ENCODE data around the gene TCF12. TPM values are rescaled to one million over a fixed set of nuclear protein-coding genes. Genes with fewer than 3 reads are reported as not detected.

TCF12 gene
- total and polyA plus RNA-seq, 4 donors, result 17.8 to 158 (median 64.4) TPM

DNA sequence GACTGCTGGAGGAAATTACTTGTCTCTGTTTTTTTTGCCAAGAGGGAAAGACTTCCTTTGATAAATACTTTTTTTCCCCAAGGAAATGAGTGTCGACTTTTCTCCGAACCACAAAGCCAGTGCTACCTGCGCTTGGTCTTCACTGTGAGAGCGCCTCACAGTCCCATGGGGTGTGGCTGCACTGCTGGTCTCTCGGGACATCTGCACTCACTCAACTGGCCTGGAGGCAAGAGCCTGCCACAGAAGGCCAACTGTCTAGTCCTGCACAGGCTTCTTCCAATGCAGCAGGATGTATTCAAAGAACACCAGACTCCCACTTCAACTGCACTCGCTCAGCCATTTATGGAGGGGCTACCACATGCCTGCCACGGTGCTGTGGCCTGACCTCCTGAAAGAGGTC is 417.3 kb downstream of the TCF12 start:
- H3K9me3 ChIP-seq (ENCODE audit: control insufficient read depth, low read length), result no peaks in the 10 kb centered on the region
- intact Hi-C loops (cut with DNase I), result no loop called here
- H3K4me1 ChIP-seq (ENCODE audit: control insufficient read depth in 1 of 2, insufficient read depth in 2 of 2, low read length in 2 of 2), result no peaks in the 10 kb centered on the region
- no peak overlapping the region for H3K4me3 ChIP-seq (ENCODE audit: low read length in 2 of 2)
- DNase-seq (no peak), ATAC-seq (ENCODE audit: low FRiP score) (no peak)
- no peak overlapping the region for H3K27ac ChIP-seq (ENCODE audit: low read depth in 1 of 2, low read length in 2 of 2)
- WGBS, 2 donors, result 75 to 83% methylated on average over 7 of the region's 7 CpGs
- H3K36me3 ChIP-seq (ENCODE audit: control insufficient read depth in 1 of 2, insufficient read depth in 2 of 2, low read length in 1 of 2), result no peaks in the 10 kb centered on the region
- H3K27me3 ChIP-seq (ENCODE audit: control insufficient read depth in 1 of 2, insufficient read depth in 2 of 2, low read length in 1 of 2), result no peaks in the 10 kb centered on the region

DNA sequence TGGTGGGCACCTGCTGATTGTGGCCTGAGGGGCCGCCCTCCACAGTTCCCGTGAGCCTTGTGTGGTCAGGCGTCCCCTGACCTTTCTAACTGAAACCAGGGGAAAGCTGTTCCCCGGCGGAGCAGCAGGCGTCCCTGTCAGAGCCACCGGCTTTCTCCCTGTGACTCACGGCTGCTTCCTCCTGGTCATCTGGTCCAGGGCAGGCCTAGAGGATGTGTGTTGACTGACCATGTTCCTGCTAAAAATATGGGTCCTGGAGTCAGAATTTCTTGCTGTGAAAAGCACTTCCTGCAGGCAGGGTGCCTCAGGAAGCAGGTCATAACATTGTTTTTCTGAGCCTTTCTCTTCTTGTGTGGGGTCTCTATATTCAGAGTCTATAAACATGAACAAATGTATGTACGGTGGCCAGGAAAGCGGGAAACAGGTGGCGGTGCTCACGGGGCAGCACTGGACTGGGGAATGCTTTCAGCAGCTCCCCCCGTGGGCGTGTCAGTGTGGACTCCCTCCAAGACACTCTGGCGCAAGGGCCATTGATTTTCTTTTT is 419.5 kb downstream of the TCF12 start:
- ATAC-seq (ENCODE audit: low FRiP score) (peak; percentile 64), DNase-seq (peak in 1 of 2 donors; percentile 73)
- Histone ChIP-seq H3K4me3 (ENCODE audit: low read length in 2 of 2) (no peak overlapping the region), H3K9me3 (ENCODE audit: control insufficient read depth, low read length) (no peaks in the 10 kb centered on the region), H3K27me3 (ENCODE audit: control insufficient read depth in 1 of 2, insufficient read depth in 2 of 2, low read length in 1 of 2) (no peaks in the 10 kb centered on the region), H3K4me1 (ENCODE audit: control insufficient read depth in 1 of 2, insufficient read depth in 2 of 2, low read length in 2 of 2) (no peaks in the 10 kb centered on the region), H3K36me3 (ENCODE audit: control insufficient read depth in 1 of 2, insufficient read depth in 2 of 2, low read length in 1 of 2) (no peaks in the 10 kb centered on the region), H3K27ac (ENCODE audit: low read depth in 1 of 2, low read length in 2 of 2) (no peak overlapping the region)
- intact Hi-C loops (cut with DNase I), result no loop called here
- 64 to 66% methylated on average over 15 of the region's 15 CpGs for WGBS, 2 donors

DNA sequence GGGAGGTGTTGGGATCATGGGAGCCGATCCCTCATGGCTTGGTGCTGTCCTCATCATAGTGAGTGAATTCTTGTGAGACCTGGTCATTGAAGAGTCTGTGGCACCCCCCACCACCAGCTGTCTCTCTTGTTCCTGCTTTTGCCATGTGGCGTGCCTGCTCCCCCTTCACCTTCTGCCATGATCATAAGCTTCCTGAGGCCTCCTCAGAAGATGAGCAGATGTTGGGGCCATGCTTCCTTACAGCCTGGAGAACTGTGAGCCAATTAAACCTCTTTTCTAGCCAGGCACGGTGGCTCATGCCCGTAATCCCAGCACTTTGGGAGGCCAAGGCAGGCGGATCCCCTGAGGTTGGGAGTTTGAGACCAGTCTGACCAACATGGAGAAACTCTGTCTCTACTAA is 420.9 kb downstream of the TCF12 start:
- no peak overlapping the region for H3K4me3 ChIP-seq (ENCODE audit: low read length in 2 of 2)
- ATAC-seq (ENCODE audit: low FRiP score) (no peak), DNase-seq (no peak)
- H3K36me3 ChIP-seq (ENCODE audit: control insufficient read depth in 1 of 2, insufficient read depth in 2 of 2, low read length in 1 of 2), result no peaks in the 10 kb centered on the region
- intact Hi-C loops (cut with DNase I), result no loop called here
- H3K27me3 ChIP-seq (ENCODE audit: control insufficient read depth in 1 of 2, insufficient read depth in 2 of 2, low read length in 1 of 2), result no peaks in the 10 kb centered on the region
- H3K4me1 ChIP-seq (ENCODE audit: control insufficient read depth in 1 of 2, insufficient read depth in 2 of 2, low read length in 2 of 2), result no peaks in the 10 kb centered on the region
- 91 to 92% methylated on average over 5 of the region's 5 CpGs for WGBS, 2 donors
- no peaks in the 10 kb centered on the region for H3K9me3 ChIP-seq (ENCODE audit: control insufficient read depth, low read length)
- no peak overlapping the region for H3K27ac ChIP-seq (ENCODE audit: low read depth in 1 of 2, low read length in 2 of 2)

Other genes with a start within 250 kb of the TCF12 start
- gene ZNF280D, start 185.1 kb upstream of the TCF12 start, total RNA-seq, result 10 to 100 TPM; 64.4 to 90.8 TPM
- 10 to 100 TPM; 15.0 to 25.7 TPM for gene ZNF280D, start 185.1 kb upstream of the TCF12 start, polyA plus RNA-seq